DOHH2 (cell line): Measurements from ENCODE around the gene ELFN1.

Experiments
- H3F3A ChIP-seq: fragments of 200-600 bp; sonication (generic), shearing (Covaris generic); 2 replicates; pipeline ENCODE4 v1.6.0; 2016; ENCODE audit warnings: antibody characterized with exemption, mild to moderate bottlenecking; ENCODE audit not compliant: control insufficient read depth, insufficient read depth
- H3K27ac ChIP-seq: fragments of 200-600 bp; sonication (generic); 2 replicates; pipeline ENCODE4 v1.5.1; 2014; ENCODE audit warnings: low read depth, mild to moderate bottlenecking, low read length, moderate library complexity
- H3K27me3 ChIP-seq: fragments of 200-600 bp; sonication (generic); 2 replicates; pipeline ENCODE4 v1.6.1; 2014; ENCODE audit warnings: mild to moderate bottlenecking, low read length, mixed read lengths; ENCODE audit not compliant: control insufficient read depth
- H3K36me3 ChIP-seq: fragments of 200-600 bp; sonication (generic); 2 replicates; pipeline ENCODE4 v1.6.1; 2014; ENCODE audit warnings: mild to moderate bottlenecking, low read length, moderate library complexity, mixed read lengths; ENCODE audit not compliant: control insufficient read depth
- H3K4me1 ChIP-seq: fragments of 200-600 bp; sonication (generic); 2 replicates; pipeline ENCODE4 v1.6.1; 2014; ENCODE audit warnings: mild to moderate bottlenecking, low read length, mixed read lengths; ENCODE audit not compliant: control insufficient read depth
- H3K4me2 ChIP-seq: fragments of 200-600 bp; sonication (generic); 2 replicates; pipeline ENCODE4 v1.6.0; 2014; ENCODE audit warnings: mild to moderate bottlenecking, low read length, moderate library complexity
- H3K4me3 ChIP-seq: fragments of 200-600 bp; sonication (generic); 2 replicates; pipeline ENCODE4 v1.5.1; 2014; ENCODE audit warnings: mild to moderate bottlenecking, low read length, mixed read lengths
- H3K79me2 ChIP-seq: fragments of 200-600 bp; sonication (generic); 2 replicates; pipeline ENCODE4 v1.6.1; 2014; ENCODE audit warnings: mild to moderate bottlenecking, low read length, mixed read lengths; ENCODE audit not compliant: control insufficient read depth
- H3K9me2 ChIP-seq: fragments of 200-600 bp; sonication (generic); replicated peaks from 2 replicates; pipeline ENCODE4 v1.6.1; 2014; ENCODE audit warnings: mild to moderate bottlenecking, low read length, mixed read lengths; ENCODE audit not compliant: control insufficient read depth
- H3K9me3 ChIP-seq: fragments of 200-600 bp; sonication (generic); 2 replicates; pipeline ENCODE4 v1.6.1; 2014; ENCODE audit warnings: antibody characterized with exemption, low read length, mixed read lengths; ENCODE audit not compliant: control insufficient read depth, insufficient read depth
- H4K20me1 ChIP-seq: fragments of 200-600 bp; sonication (generic); 2 replicates; pipeline ENCODE4 v1.6.0; 2014; ENCODE audit warnings: low read depth, mild to moderate bottlenecking, antibody characterized with exemption, low read length, moderate library complexity; ENCODE audit not compliant: control insufficient read depth, insufficient read depth
- EZH2phosphoT487 ChIP-seq: fragments of 200-600 bp; sonication (generic); IDR thresholded peaks from 2 replicates; pipeline ENCODE4 v1.6.1; 2017; ENCODE audit warnings: borderline replicate concordance, mild to moderate bottlenecking, antibody characterized with exemption, low read length, moderate library complexity, mixed read lengths
- TF ChIP-seq, protein P1 (sequence below): fragments of 200-600 bp; sonication (generic); IDR thresholded peaks from one replicate; pipeline ENCODE4 v1.5.1; 2014; ENCODE audit warnings: antibody characterized with exemption, mild to moderate bottlenecking, low read depth, low read length; ENCODE audit not compliant: poor library complexity, severe bottlenecking

ELFN1 gene

DNA sequence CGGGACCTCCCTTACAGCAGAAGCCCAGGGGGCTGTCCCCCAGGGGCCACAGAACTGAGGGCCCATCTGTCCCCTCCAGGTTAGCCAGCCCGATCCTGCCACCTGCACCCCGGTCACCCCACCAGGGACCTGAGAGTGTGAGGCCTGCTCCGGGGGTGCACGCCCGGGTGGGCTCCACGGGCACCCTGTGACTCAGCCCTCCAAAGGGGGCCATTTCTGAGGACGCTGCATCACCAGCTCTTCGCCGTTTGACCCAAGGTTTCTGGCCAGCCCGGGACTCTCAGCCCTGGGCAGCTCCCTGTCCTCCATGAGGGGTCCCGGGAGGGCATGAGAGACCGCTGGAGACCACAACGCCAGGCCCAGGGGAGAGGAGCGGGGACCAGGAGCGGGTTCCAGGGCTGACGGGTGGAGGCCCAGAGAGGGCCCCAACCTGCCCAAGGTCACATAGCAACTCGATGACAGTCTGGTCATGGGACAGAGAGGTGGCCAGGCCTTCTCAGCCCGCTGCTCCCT lies 79.3 kb downstream of the ELFN1 start:
- Histone ChIP-seq H3K27ac (no peak overlapping the region), H3K4me3 (no peak overlapping the region), H3K27me3 (peaks cover 33% of the 10 kb centered on the region), H3K4me2 (no peak overlapping the region), H3K4me1 (peaks cover 25% of the 10 kb centered on the region), H3K9me3 (peaks cover 4% of the 10 kb centered on the region; the same call in 1 of the 2 replicates), H3K79me2 (no peaks in the 10 kb centered on the region), H3K36me3 (no peaks in the 10 kb centered on the region), H3K9me2 (no peaks in the 10 kb centered on the region), H4K20me1 (peaks cover 4% of the 10 kb centered on the region; the same call in 1 of the 2 replicates), H3F3A (peaks cover 14% of the 10 kb centered on the region)
- no peak for TF ChIP-seq EZH2phosphoT487
- TF ChIP-seq, protein P1, sequence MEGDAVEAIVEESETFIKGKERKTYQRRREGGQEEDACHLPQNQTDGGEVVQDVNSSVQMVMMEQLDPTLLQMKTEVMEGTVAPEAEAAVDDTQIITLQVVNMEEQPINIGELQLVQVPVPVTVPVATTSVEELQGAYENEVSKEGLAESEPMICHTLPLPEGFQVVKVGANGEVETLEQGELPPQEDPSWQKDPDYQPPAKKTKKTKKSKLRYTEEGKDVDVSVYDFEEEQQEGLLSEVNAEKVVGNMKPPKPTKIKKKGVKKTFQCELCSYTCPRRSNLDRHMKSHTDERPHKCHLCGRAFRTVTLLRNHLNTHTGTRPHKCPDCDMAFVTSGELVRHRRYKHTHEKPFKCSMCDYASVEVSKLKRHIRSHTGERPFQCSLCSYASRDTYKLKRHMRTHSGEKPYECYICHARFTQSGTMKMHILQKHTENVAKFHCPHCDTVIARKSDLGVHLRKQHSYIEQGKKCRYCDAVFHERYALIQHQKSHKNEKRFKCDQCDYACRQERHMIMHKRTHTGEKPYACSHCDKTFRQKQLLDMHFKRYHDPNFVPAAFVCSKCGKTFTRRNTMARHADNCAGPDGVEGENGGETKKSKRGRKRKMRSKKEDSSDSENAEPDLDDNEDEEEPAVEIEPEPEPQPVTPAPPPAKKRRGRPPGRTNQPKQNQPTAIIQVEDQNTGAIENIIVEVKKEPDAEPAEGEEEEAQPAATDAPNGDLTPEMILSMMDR: no peak

DNA sequence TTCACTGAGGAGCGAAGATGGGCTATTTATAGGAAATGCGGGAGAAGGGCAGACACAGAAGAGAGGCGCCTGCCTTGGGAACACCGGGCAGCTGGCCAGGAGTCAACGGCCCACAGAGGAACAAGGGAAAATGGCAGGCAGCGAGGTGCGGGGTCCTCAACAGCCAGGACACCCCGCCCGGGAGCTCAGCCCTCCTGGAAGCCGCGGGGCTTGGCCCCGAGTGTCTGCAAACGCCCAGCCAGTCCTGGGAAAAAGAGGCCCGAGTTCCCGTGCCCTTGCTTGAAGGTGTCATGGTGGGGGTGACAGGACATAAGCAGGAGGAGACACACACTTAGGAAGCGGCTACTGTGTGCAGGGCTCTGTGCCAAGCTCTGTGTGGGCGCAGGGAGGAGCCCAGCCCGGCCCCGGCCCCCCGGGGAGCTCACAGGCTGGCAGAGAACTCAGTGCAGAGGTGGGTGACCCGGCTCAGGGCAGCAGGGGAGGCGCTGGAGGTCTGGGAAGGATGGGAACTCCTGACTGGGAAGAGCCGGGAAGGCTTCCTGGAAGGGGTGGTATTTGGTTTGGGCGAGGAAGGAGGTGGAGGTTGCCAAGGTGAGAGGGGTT lies 79.9 kb downstream of the ELFN1 start:
- Histone ChIP-seq H3F3A (peaks cover 15% of the 10 kb centered on the region), H3K4me1 (peaks cover 31% of the 10 kb centered on the region), H3K27me3 (peaks cover 38% of the 10 kb centered on the region), H3K4me2 (no peak overlapping the region), H3K4me3 (no peak overlapping the region), H4K20me1 (peaks cover 4% of the 10 kb centered on the region; the same call in 1 of the 2 replicates), H3K36me3 (no peaks in the 10 kb centered on the region), H3K79me2 (no peaks in the 10 kb centered on the region), H3K9me2 (no peaks in the 10 kb centered on the region), H3K9me3 (peaks cover 4% of the 10 kb centered on the region; the same call in 1 of the 2 replicates), H3K27ac (no peak overlapping the region)
- TF ChIP-seq EZH2phosphoT487: no peak
- TF ChIP-seq, protein P1: no peak

DNA sequence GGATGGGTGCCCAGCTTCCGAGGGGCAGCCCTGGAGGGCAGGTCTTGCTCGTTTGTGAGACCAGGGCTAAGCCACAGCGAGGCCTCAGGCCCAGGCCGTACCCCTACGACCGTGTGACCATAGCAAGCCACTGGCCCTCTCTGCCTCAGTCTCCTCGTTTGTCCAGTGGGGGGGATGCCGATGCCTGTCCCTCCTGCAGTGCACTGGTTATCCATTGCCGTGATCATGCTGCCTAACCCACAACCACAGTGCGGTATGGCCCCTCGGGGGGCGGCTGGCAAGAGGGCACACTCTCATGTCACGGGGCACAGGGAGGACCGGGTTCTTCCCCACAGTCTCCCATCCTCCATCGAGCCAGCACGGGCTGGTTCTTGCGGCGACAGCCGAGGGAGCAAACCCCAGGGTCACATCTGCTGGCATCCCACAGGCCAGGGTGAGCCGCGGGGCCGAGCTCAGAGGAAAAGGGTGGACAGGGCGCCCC lies 80.5 kb downstream of the ELFN1 start:
- Histone ChIP-seq H3K36me3 (no peaks in the 10 kb centered on the region), H3K27ac (no peak overlapping the region), H3K4me3 (no peak overlapping the region), H4K20me1 (peaks cover 4% of the 10 kb centered on the region; the same call in 1 of the 2 replicates), H3K79me2 (no peaks in the 10 kb centered on the region), H3K4me1 (peaks cover 35% of the 10 kb centered on the region), H3K9me3 (peaks cover 4% of the 10 kb centered on the region; the same call in 1 of the 2 replicates), H3K9me2 (no peaks in the 10 kb centered on the region), H3F3A (peaks cover 17% of the 10 kb centered on the region), H3K27me3 (peaks cover 44% of the 10 kb centered on the region), H3K4me2 (no peak overlapping the region)
- TF ChIP-seq EZH2phosphoT487: no peak
- TF ChIP-seq, protein P1: no peak
